Neural progenitor cell (in vitro differentiated cells): ENCODE data around the gene ZFPM1.

Source experiments
- CTCF ChIP-seq: fragments of 200-600 bp; sonication (generic); IDR thresholded peaks from 2 replicates; pipeline ENCODE4 v1.5.1; 2017; ENCODE audit warnings: antibody characterized with exemption, mild to moderate bottlenecking
- EZH2phosphoT487 ChIP-seq: fragments of 200-600 bp; sonication (generic); IDR thresholded peaks from 2 replicates; pipeline ENCODE4 v1.6.1; 2017; ENCODE audit warnings: antibody characterized with exemption

GRCh38 chr16:88540346-88540977, 87.4 kb downstream of the ZFPM1 start:
- TF ChIP-seq CTCF (no peak), EZH2phosphoT487 (no peak)
